Liver (tissue), 3 donors: Measurements from ENCODE around the gene LMF2.

Experiments used
- RAD21 ChIP-seq, 2 donors: IDR thresholded peaks; 2 replicates each; pipeline ENCODE4 v1.6.1; 2016; ENCODE audit warnings: antibody characterized with exemption in 2 of 2, mild to moderate bottlenecking in 2 of 2
- SP1 ChIP-seq: IDR thresholded peaks from 2 replicates; pipeline ENCODE4 v1.6.1; 2018; ENCODE audit warnings: antibody characterized with exemption, mild to moderate bottlenecking
- TF ChIP-seq, protein P1 (sequence below): fragments of 150-350 bp; IDR thresholded peaks from 2 replicates; pipeline ENCODE4 v1.5.1; 2017; ENCODE audit warnings: improper control_type of control experiment, low read depth, low read length; ENCODE audit not compliant: missing input control
- donor health status: healthy.
- donor health status: healthy.

DNA sequence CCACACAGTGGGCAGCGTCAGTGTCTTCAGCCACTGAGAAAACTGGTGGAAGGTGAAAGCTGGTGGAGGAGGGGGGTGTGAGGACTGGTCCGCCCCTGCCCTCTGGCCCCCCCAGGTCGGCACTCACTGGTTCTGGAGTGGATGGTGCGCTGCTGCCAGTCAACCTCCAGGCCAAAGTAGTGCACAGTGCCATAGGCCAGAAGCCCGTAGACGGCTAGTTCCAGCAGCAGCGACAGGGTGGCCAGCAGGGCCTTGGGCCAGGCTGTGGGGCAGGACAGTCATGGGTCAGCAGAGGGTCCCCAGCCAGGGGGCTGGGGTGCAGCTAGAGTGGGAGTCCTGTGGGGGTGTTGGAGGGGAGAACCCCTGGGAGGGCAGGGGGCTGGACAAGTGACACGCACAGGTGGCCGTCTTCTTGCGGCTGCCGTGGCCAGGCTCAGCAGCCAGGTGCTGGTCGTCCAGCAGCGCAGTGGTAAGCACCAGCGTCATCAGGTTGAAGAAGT lies 2.2 kb downstream of the LMF2 start:
- TF ChIP-seq, protein P1, sequence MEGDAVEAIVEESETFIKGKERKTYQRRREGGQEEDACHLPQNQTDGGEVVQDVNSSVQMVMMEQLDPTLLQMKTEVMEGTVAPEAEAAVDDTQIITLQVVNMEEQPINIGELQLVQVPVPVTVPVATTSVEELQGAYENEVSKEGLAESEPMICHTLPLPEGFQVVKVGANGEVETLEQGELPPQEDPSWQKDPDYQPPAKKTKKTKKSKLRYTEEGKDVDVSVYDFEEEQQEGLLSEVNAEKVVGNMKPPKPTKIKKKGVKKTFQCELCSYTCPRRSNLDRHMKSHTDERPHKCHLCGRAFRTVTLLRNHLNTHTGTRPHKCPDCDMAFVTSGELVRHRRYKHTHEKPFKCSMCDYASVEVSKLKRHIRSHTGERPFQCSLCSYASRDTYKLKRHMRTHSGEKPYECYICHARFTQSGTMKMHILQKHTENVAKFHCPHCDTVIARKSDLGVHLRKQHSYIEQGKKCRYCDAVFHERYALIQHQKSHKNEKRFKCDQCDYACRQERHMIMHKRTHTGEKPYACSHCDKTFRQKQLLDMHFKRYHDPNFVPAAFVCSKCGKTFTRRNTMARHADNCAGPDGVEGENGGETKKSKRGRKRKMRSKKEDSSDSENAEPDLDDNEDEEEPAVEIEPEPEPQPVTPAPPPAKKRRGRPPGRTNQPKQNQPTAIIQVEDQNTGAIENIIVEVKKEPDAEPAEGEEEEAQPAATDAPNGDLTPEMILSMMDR: no peak
- TF ChIP-seq SP1 (no peak), RAD21 (IDR thresholded peaks at IDR 0.05) (no peak)
